SK-N-SH (cell line): ENCODE results near the gene MAPK1. TPM values are rescaled to one million over a fixed set of nuclear protein-coding genes. Genes with fewer than 3 reads are reported as not detected.

ENCODE experiments used
- CTCF ChIA-PET: fragments of 300-600, 350-600 bp; formaldehyde crosslinking; extraction: SDS; loops from one replicate; lab custom pipeline; 2021; lab: Yijun Ruan, JAX
- POLR2A ChIA-PET: fragments of 350-600 bp; sonication (Branson Sonifier 250); formaldehyde crosslinking; extraction: SDS; loops from one replicate; lab custom pipeline; 2020; ENCODE audit warnings: antibody characterized with exemption, inconsistent platforms; lab: Yijun Ruan, JAX
- DNase-seq: peaks from one replicate; pipeline ENCODE4 v3.0.0; 2012
- H2AFZ ChIP-seq: fragments of 200-600 bp; sonication (generic); 2 replicates; pipeline ENCODE4 v1.8.1; 2016; ENCODE audit warnings: antibody characterized with exemption, mild to moderate bottlenecking, low read depth
- H3F3A ChIP-seq: fragments of 200-600 bp; sonication (generic); replicated peaks from 2 replicates; pipeline ENCODE3; 2016; ENCODE audit warnings: antibody characterized with exemption, mild to moderate bottlenecking; ENCODE audit not compliant: insufficient read depth
- H3K27ac ChIP-seq, 2 experiments: fragments of 200-500 bp in 1 of 2; fragments of 200-600 bp in 1 of 2; sonication (Bioruptor generic) in 1 of 2; sonication (generic), shearing (Covaris generic) in 1 of 2; 2 replicates each; pipeline versions ENCODE4 v1.5.1 to v1.6.1; 2014 to 2016; ENCODE audit warnings: low read depth in 2 of 2, inconsistent platforms in 1 of 2, low read length in 1 of 2, mild to moderate bottlenecking in 1 of 2, mixed read lengths in 1 of 2
- H3K27me3 ChIP-seq: fragments of 200-600 bp; sonication (generic), shearing (Covaris generic); 2 replicates; pipeline ENCODE4 v1.6.1; 2016; ENCODE audit warnings: mixed run types; ENCODE audit not compliant: insufficient read depth
- H3K36me3 ChIP-seq, 2 experiments: fragments of 200-500 bp in 1 of 2; fragments of 200-600 bp in 1 of 2; sonication (Bioruptor generic) in 1 of 2; sonication (generic) in 1 of 2; replicated peaks in 1 of 2; 2 replicates each; pipeline versions ENCODE3 to v1.5.1; 2014 to 2016; ENCODE audit warnings: low read length in 1 of 2, mild to moderate bottlenecking in 1 of 2; ENCODE audit not compliant: insufficient read depth in 2 of 2, control insufficient read depth in 1 of 2
- H3K4me1 ChIP-seq, 2 experiments: fragments of 200-500 bp in 1 of 2; fragments of 200-600 bp in 1 of 2; sonication (Bioruptor generic) in 1 of 2; sonication (generic), shearing (Covaris generic) in 1 of 2; 2 replicates each; pipeline versions ENCODE4 v1.5.1 to v1.6.1; 2014 to 2016; ENCODE audit warnings: low read depth in 1 of 2, low read length in 1 of 2, mixed run types in 1 of 2; ENCODE audit not compliant: insufficient read depth in 2 of 2, control insufficient read depth in 1 of 2
- H3K4me2 ChIP-seq: fragments of 200-600 bp; sonication (generic), shearing (Covaris generic); 2 replicates; pipeline ENCODE4 v1.6.1; 2017; ENCODE audit warnings: mixed run types
- H3K4me3 ChIP-seq, 2 experiments: fragments of 200-500 bp in 1 of 2; fragments of 200-600 bp in 1 of 2; sonication (Bioruptor generic) in 1 of 2; sonication (generic), shearing (Covaris generic) in 1 of 2; 2 replicates each; pipeline versions ENCODE4 v1.5.1 to v1.8.1; 2014 to 2016; ENCODE audit warnings: low read depth in 2 of 2, inconsistent platforms in 1 of 2, low read length in 1 of 2, mild to moderate bottlenecking in 1 of 2, mixed read lengths in 1 of 2, moderate library complexity in 1 of 2
- H3K79me2 ChIP-seq: fragments of 200-600 bp; sonication (generic); 2 replicates; pipeline ENCODE4 v1.8.1; 2017; ENCODE audit warnings: mild to moderate bottlenecking; ENCODE audit not compliant: insufficient read depth
- H3K9ac ChIP-seq: fragments of 200-600 bp; sonication (generic); 2 replicates; pipeline ENCODE4 v1.6.1; 2017; ENCODE audit warnings: mixed run types
- H3K9me2 ChIP-seq: fragments of 200-600 bp; sonication (generic); 2 replicates; pipeline ENCODE4 v1.6.1; 2017; ENCODE audit warnings: mixed run types
- H3K9me3 ChIP-seq: fragments of 200-600 bp; sonication (generic); 2 replicates; pipeline ENCODE4 v1.6.1; 2017; ENCODE audit warnings: mixed run types, mild to moderate bottlenecking, moderate library complexity
- H4K20me1 ChIP-seq: fragments of 200-600 bp; sonication (generic); 2 replicates; pipeline ENCODE4 v1.6.1; 2017; ENCODE audit warnings: mild to moderate bottlenecking, mixed run types; ENCODE audit not compliant: insufficient read depth
- EP300 ChIP-seq, 2 experiments: IDR thresholded peaks; 2 replicates each; pipeline versions ENCODE4 v1.4.0 to v1.6.1; 2012; ENCODE audit warnings: borderline replicate concordance in 1 of 2, low read depth in 1 of 2, low read length in 1 of 2
- GABPA ChIP-seq: IDR thresholded peaks from 2 replicates; pipeline ENCODE4 v1.4.0; 2012; ENCODE audit warnings: low read depth, mild to moderate bottlenecking
- JUND ChIP-seq: IDR thresholded peaks from 2 replicates; pipeline ENCODE4 v1.4.0; 2012
- RAD21 ChIP-seq: IDR thresholded peaks from 2 replicates; pipeline ENCODE4 v1.6.1; 2012; ENCODE audit warnings: mild to moderate bottlenecking, low read length
- SMC3 ChIP-seq: IDR thresholded peaks from 2 replicates; pipeline ENCODE4 v1.6.1; 2012; ENCODE audit warnings: low read depth, low read length, improper control_type of control experiment
- TAF1 ChIP-seq: IDR thresholded peaks from 2 replicates; pipeline ENCODE4 v1.6.1; 2012; ENCODE audit warnings: low read depth, mild to moderate bottlenecking, low read length, moderate library complexity, borderline replicate concordance
- WGBS: methylation state at CpG from one replicate; pipeline ENCODE4 v1.1.6; 2017; ENCODE audit warnings: low lambda C conversion rate; 5-methylcytosine and 5-hydroxymethylcytosine counted together
- polyA plus RNA-seq, 3 experiments: library from polyadenylated mRNA; depleted of rRNA; stranded (reverse); fragments of >200 nt; gene quantifications; 2 replicates each; pipeline ENCODE4 v1.2.3, GENCODE V29; 2012
- TF ChIP-seq, protein P1 (sequence below): IDR thresholded peaks from 2 replicates; pipeline ENCODE4 v1.4.0; 2012; ENCODE audit warnings: low read depth
- TF ChIP-seq, protein P2 (sequence below): IDR thresholded peaks from 2 replicates; pipeline ENCODE4 v1.6.1; 2012; ENCODE audit warnings: mild to moderate bottlenecking, low read depth, low read length, moderate library complexity

MAPK1 gene
- polyA plus RNA-seq, 1 of the 3 experiments (the other 2 are of a cell fraction), result 25.6 TPM

DNA sequence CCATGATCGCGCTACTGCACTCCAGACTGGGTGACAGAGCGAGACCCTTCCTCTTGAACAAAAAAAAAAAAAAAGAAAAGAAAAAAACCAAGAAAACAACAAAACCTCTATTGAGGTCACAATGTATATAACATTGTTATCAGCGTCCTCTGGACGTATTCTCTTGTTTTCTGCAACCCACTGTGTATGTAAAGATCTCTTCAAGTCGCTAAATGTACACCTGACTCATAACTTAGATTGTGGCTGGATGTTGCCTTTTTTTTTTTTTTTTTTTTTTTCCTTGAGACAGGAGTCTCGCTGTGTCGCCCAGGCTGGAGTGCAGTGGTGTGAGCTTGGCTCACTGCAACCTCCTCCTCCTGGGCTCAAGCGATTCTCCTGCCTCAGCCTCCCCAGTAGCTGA lies 130.5 kb downstream of the MAPK1 start:
- no peak for TF ChIP-seq JUND
- TF ChIP-seq, protein P1, sequence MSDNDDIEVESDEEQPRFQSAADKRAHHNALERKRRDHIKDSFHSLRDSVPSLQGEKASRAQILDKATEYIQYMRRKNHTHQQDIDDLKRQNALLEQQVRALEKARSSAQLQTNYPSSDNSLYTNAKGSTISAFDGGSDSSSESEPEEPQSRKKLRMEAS, result no peak
- TF ChIP-seq EP300 (IDR thresholded peaks at IDR 0.05; ENCODE audit: borderline replicate concordance in 1 of 2, low read depth in 1 of 2, low read length in 1 of 2), result no peak
- TF ChIP-seq, protein P2, sequence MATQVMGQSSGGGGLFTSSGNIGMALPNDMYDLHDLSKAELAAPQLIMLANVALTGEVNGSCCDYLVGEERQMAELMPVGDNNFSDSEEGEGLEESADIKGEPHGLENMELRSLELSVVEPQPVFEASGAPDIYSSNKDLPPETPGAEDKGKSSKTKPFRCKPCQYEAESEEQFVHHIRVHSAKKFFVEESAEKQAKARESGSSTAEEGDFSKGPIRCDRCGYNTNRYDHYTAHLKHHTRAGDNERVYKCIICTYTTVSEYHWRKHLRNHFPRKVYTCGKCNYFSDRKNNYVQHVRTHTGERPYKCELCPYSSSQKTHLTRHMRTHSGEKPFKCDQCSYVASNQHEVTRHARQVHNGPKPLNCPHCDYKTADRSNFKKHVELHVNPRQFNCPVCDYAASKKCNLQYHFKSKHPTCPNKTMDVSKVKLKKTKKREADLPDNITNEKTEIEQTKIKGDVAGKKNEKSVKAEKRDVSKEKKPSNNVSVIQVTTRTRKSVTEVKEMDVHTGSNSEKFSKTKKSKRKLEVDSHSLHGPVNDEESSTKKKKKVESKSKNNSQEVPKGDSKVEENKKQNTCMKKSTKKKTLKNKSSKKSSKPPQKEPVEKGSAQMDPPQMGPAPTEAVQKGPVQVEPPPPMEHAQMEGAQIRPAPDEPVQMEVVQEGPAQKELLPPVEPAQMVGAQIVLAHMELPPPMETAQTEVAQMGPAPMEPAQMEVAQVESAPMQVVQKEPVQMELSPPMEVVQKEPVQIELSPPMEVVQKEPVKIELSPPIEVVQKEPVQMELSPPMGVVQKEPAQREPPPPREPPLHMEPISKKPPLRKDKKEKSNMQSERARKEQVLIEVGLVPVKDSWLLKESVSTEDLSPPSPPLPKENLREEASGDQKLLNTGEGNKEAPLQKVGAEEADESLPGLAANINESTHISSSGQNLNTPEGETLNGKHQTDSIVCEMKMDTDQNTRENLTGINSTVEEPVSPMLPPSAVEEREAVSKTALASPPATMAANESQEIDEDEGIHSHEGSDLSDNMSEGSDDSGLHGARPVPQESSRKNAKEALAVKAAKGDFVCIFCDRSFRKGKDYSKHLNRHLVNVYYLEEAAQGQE, result no peak
- Histone ChIP-seq H3K9me2 (no peaks in the 10 kb centered on the region), H3K9ac (no peak overlapping the region), H3K4me2 (no peak overlapping the region), H3K9me3 (no peaks in the 10 kb centered on the region), H3K4me3 (no peak overlapping the region), H3K27me3 (no peaks in the 10 kb centered on the region), H3K27ac (no peak overlapping the region), H4K20me1 (no peaks in the 10 kb centered on the region), H3K4me1 (peaks cover 0 to 8% of the 10 kb centered on the region in 2 experiments; a peak in 1 of 4 replicates), H3F3A (no peaks in the 10 kb centered on the region), H3K36me3 (no peaks in the 10 kb centered on the region), H3K79me2 (no peaks in the 10 kb centered on the region), H2AFZ (no peak overlapping the region)
- POLR2A ChIA-PET, result no interaction called here
- WGBS, result 87% methylated on average over 9 of the region's 9 CpGs
- CTCF ChIA-PET, result interaction anchor here (0.7 to 1.6 kb wide), 2 partner anchors 30 to 201 kb away, joined by 3 to 6 read pairs; no protein-coding TSS in a partner anchor
- DNase-seq, result no peak

DNA sequence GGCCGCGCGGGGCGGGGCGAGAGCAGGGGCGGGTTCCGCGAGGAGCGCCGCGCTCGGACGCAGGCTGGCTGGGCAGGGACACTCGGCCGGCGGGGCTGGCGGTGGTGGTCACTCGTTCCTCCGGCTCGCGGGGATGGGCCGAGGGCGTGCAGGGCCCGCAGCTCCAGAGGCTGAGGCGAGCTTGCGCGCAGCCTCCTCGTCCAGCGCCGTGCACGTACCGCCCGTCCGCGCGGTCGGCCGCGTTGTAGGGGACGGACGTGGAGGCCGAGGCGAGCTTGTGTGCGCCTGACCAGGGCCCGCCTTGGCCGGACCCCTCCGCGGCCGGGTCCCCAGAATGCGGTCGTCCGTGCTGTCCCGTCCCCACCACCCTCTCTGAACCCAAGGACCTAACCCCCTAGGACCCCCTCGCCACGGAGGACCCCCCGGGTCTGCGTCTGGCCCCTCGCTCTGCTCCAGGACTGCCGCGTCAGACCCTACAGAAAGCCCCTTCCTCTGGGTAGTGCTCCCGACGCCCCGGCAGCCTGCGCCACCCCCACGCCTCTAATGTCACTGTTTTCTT lies 131.3 kb downstream of the MAPK1 start:
- POLR2A ChIA-PET, result interaction anchor here (0.6 to 1.4 kb wide), 7 partner anchors 10 to 202 kb away, joined by 3 to 8 read pairs (median 5); partner anchors contain the start of genes MAPK1 and SDF2L1
- H3K9ac ChIP-seq, result no peak overlapping the region; the same call in 1 of the 2 replicates
- no peaks in the 10 kb centered on the region for H3F3A ChIP-seq
- H3K36me3 ChIP-seq, result no peaks in the 10 kb centered on the region
- no peak for DNase-seq
- peaks cover 0 to 8% of the 10 kb centered on the region in 2 experiments; a peak in 1 of 4 replicates for H3K4me1 ChIP-seq
- H2AFZ ChIP-seq, result peak overlapping the region; percentile 56; the same call in 1 of the 2 replicates
- 53% methylated on average over 9 of the region's 65 CpGs for WGBS
- peak overlapping the region; percentile 54 to 64 for H3K4me3 ChIP-seq
- no peaks in the 10 kb centered on the region for H3K9me3 ChIP-seq
- no peaks in the 10 kb centered on the region for H3K27me3 ChIP-seq
- TF ChIP-seq SMC3 (no peak), RAD21 (no peak), TAF1 (peak; percentile 61; the same call in 1 of the 2 replicates), GABPA (no peak)
- peak overlapping the region; percentile 76 for H3K4me2 ChIP-seq
- H3K9me2 ChIP-seq, result no peaks in the 10 kb centered on the region
- peak overlapping the region in 1 of 2 experiments; percentile 59; a peak in 1 of 4 replicates for H3K27ac ChIP-seq
- H3K79me2 ChIP-seq, result no peaks in the 10 kb centered on the region
- no peaks in the 10 kb centered on the region for H4K20me1 ChIP-seq
- CTCF ChIA-PET, result interaction anchor here (1.6 to 2.6 kb wide), 3 partner anchors 23 to 202 kb away, joined by 3 to 17 read pairs (median 6); no protein-coding TSS in a partner anchor
